ENCODE measurements around the gene IL5.

Gene IL5

DNA sequence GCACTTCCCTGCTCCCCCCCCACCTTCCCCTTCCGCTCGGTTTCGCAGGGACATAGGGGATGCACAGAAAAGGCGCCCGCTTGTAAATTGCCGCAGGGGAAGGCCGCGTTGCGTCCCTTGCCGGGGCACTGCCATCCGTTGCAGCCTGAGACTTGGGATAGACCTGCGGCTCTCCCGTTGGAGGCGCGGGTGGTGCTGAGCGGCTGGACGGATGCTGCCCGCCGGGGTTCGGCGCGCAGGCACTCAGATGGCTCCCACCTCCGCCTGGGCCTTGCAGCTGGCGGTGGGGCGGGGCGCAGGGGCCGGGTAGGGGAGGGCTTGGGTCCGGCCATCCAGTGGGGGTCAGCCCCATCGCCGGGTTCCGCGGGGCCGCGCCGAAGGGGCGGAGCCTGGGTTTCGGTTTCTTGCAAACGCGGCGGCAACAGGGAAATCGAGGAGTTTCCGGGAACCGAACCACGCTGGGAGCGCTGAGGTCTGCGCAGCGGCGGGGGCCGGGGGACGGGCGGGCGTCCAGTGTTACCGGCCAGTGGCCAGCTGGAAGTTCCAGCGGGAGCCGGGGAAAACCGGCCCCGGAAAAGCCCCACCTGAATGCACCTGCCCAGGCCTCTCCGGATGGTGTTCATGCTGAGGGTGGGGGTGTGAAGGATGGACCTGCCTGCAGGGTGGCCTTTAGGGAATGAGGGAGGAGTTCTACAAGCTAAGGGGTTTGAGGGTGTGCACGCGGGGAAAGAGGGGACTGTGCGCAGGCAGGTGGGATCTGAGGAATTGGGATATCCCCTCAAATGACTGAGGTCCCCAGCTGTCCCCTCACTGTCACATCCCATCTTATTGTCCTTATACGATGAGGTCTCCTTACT is 46.5 kb downstream of the IL5 start:
- no peak for FAIRE-seq
- DNase-seq (ENCODE audit: insufficient read length, low spot score) = no peak
- TF ChIP-seq, protein P1, sequence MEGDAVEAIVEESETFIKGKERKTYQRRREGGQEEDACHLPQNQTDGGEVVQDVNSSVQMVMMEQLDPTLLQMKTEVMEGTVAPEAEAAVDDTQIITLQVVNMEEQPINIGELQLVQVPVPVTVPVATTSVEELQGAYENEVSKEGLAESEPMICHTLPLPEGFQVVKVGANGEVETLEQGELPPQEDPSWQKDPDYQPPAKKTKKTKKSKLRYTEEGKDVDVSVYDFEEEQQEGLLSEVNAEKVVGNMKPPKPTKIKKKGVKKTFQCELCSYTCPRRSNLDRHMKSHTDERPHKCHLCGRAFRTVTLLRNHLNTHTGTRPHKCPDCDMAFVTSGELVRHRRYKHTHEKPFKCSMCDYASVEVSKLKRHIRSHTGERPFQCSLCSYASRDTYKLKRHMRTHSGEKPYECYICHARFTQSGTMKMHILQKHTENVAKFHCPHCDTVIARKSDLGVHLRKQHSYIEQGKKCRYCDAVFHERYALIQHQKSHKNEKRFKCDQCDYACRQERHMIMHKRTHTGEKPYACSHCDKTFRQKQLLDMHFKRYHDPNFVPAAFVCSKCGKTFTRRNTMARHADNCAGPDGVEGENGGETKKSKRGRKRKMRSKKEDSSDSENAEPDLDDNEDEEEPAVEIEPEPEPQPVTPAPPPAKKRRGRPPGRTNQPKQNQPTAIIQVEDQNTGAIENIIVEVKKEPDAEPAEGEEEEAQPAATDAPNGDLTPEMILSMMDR (IDR thresholded peaks at IDR 0.05; ENCODE audit: insufficient read depth, missing control alignments) = no peak

DNA sequence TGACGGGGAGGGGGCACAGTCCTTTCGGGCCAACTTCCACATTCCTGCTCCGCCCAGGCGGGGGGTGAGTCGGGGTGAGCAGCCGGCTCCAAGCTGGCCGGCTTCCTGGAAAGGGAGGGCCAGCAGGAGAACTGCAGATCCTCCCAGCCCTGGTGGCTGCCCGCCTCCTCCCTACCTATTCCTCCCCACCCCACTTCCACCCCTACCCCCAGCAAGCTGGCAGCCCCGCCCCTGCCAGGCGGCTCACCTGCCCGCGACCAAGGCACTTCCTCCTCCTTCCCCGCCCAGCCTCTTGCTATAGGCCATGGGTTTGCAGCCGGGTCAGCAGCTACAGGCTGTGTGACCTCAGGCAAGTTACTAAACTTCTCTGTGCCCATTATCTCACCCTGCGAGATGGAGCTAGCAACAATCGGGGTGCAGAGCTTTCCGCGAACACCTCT is 47.1 kb downstream of the IL5 start:
- TF ChIP-seq, protein P1 (IDR thresholded peaks at IDR 0.05; ENCODE audit: insufficient read depth, missing control alignments) = no peak
- DNase-seq (ENCODE audit: insufficient read length, low spot score) (no peak), FAIRE-seq (no peak)

DNA sequence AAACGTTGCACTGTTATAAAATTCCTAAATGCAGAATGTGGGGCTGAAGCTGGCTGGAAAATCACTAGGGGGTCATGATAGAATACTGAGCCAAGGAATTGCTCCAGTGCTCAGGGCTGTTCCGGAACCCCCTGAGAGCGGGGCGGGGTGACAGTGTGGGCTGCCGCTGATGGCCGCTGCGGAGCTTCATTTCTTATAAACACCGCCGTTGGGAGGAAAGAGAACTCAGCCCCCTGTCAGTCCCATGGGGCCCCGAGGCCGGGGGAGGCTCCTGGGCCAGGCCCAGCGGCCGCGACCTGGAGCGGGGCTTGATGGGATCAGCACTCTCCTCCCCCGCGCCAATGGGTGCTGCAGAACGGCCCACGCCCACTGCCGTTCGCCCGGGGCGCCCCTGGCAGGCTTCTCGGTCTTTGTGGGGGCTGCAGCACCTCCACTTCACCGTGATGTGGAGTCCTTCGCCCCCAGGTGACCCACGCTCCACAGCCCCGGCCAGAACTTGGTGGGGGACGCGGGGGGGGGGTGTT is 47.6 kb downstream of the IL5 start:
- DNase-seq (ENCODE audit: insufficient read length, low spot score) (peak; percentile 65), FAIRE-seq (no peak)
- TF ChIP-seq, protein P1 (IDR thresholded peaks at IDR 0.05; ENCODE audit: insufficient read depth, missing control alignments) = no peak

DNA sequence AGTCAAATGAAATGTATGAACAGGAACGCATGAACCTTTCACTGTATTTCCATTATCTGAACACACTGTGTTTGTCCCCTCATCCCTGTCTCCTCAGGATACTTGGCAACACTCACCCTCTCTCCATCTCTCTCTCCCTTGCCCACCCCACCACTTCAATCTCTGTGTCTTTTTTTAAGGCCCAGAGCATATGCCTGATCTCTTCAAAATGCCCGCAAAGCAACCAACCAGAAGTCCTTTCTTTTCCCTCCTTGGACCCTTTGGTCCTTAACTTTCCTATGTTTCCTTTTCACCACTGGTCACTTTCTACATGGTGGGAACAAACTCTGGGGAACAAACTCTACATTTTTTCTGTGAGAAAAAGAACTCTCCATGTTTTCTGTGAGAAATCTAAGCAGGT is 49.5 kb downstream of the IL5 start:
- DNase-seq (ENCODE audit: insufficient read length, low spot score) = no peak
- FAIRE-seq = no peak
- TF ChIP-seq, protein P1 (IDR thresholded peaks at IDR 0.05; ENCODE audit: insufficient read depth, missing control alignments) = no peak

DNA sequence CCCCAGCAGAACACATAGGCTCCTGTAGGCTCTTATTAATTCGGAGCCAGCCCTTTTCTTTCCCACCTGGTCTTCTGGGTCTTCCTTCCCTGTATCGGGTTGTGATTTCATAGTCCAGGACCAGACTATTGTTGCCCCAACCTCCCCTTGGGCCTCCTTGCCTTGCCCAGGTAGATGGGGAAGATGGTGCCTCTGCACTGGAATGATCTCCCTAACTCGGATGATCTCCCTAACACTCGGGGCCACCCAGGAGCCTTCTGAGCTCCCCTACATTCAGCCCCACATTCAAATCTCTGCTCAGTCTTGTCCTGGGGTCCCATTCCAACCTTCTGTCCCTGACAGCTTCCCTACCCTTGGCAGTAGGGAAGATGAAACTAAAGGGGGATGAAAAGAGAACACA is 50.1 kb downstream of the IL5 start:
- no peak for DNase-seq (ENCODE audit: insufficient read length, low spot score)
- FAIRE-seq = no peak
- TF ChIP-seq, protein P1 (IDR thresholded peaks at IDR 0.05; ENCODE audit: insufficient read depth, missing control alignments) = no peak

DNA sequence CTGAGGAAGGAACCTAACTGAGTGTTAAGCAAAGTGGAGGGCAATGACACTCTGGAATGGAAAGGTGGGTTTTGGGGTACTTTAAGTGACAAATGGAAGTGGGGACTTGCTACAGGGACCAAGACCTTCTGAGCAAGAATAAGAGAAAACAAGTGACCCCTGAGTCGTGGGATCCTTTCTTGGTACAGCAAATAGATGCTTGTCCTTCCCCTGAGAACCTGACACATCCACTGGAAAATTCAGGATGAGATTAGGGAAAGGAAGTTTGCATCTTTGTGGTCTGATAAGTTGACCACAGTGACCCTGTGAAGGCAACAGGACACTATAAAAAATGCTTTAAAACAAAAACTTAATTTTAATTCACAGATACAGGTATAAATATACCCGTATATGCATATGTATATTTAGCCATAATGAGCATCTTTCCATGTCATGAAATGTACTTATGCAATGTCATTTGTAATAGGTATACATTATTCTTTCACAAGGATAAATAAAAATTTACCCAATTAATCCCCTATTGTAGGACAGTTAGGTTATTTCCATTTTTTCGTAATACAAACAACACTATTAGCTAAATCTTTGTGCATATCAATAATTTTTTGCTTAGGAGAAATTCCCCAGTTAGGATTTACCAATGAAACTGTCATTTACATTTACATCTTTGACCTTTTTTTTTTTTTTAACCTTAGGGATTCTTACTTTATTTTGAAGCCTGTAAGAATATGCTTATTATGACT is 50.8 kb downstream of the IL5 start:
- DNase-seq (ENCODE audit: insufficient read length, low spot score) (no peak), FAIRE-seq (no peak)
- TF ChIP-seq, protein P1 (IDR thresholded peaks at IDR 0.05; ENCODE audit: insufficient read depth, missing control alignments) = no peak
